SHP77 treated with DMSO at 0.1 percent for 48 hours (cell line): ENCODE data around the gene ZBTB25.

ENCODE experiments used
- DNase-seq: peaks from one replicate; lab custom pipeline; 2025; lab: John Stamatoyannopoulos, UW

ZBTB25 gene

GRCh38 chr14:64439141-64439540 lies 64.5 kb downstream of the ZBTB25 start:
- no peak for DNase-seq

- no peak for DNase-seq
Observed at GRCh38 chr14:64438181-64438841, 65.3 kb downstream of the ZBTB25 start.

GRCh38 chr14:64434528-64434927 lies 69.1 kb downstream of the ZBTB25 start:
- DNase-seq, result no peak

GRCh38 chr14:64423987-64424386 lies 79.7 kb downstream of the ZBTB25 start:
- no peak for DNase-seq

GRCh38 chr14:64422756-64423155 lies 80.9 kb downstream of the ZBTB25 start:
- DNase-seq, result no peak

GRCh38 chr14:64422005-64422404 lies 81.6 kb downstream of the ZBTB25 start:
- DNase-seq, result no peak

GRCh38 chr14:64421166-64421565 lies 82.5 kb downstream of the ZBTB25 start:
- DNase-seq, result no peak

- no peak for DNase-seq
Observed at GRCh38 chr14:64419003-64419402, 84.6 kb downstream of the ZBTB25 start.

- DNase-seq, result no peak
Observed at GRCh38 chr14:64417771-64418125, 85.9 kb downstream of the ZBTB25 start.

GRCh38 chr14:64417055-64417770 lies 86.4 kb downstream of the ZBTB25 start:
- DNase-seq, result no peak

GRCh38 chr14:64416348-64416932 lies 87.2 kb downstream of the ZBTB25 start:
- DNase-seq, result no peak

- no peak for DNase-seq
Observed at GRCh38 chr14:64412237-64412636, 91.4 kb downstream of the ZBTB25 start.

GRCh38 chr14:64411001-64411400 lies 92.6 kb downstream of the ZBTB25 start:
- no peak for DNase-seq

GRCh38 chr14:64410084-64410774 lies 93.4 kb downstream of the ZBTB25 start:
- no peak for DNase-seq

GRCh38 chr14:64409126-64409920 lies 94.3 kb downstream of the ZBTB25 start:
- no peak for DNase-seq

- DNase-seq, result no peak
Observed at GRCh38 chr14:64407329-64407728, 96.3 kb downstream of the ZBTB25 start.

GRCh38 chr14:64405295-64405694 lies 98.3 kb downstream of the ZBTB25 start:
- no peak for DNase-seq

GRCh38 chr14:64401949-64402348 lies 101.7 kb downstream of the ZBTB25 start:
- no peak for DNase-seq

- no peak for DNase-seq
Observed at GRCh38 chr14:64400829-64401459, 102.7 kb downstream of the ZBTB25 start.
